CD4-positive, alpha-beta T cell (primary cell): Measurements from ENCODE around the gene CDKN1A. TPM values are rescaled to one million over a fixed set of nuclear protein-coding genes. Genes with fewer than 3 reads are reported as not detected.

Experiments
- ATAC-seq: fragments of 200-7000 bp; cut with Tn5 transposase; one replicate; pipeline ENCODE4 v1.10.0; 2022; ENCODE audit warnings: mild to moderate bottlenecking; ENCODE audit not compliant: poor library complexity
- CTCF ChIA-PET: fragments of 350-600 bp; sonication (Branson Sonifier 250); formaldehyde crosslinking; loops from one replicate; lab custom pipeline; 2021; ENCODE audit warnings: antibody characterized with exemption, inconsistent platforms; lab: Charles Lee
- POLR2A ChIA-PET: fragments of 350-600 bp; sonication (Branson Sonifier 250); formaldehyde crosslinking; loops from one replicate; lab custom pipeline; 2021; ENCODE audit warnings: antibody characterized with exemption, inconsistent platforms; lab: Charles Lee
- DNase-seq, 14 experiments: peaks; one replicate each; pipeline ENCODE4 v3.0.0-alpha.2; 2013 to 2020; ENCODE audit warnings: mixed read lengths in 2 of 14
- H3K27ac ChIP-seq, 2 donors: one replicate each; pipeline versions ENCODE4 v1.5.1 to v1.7.0; 2013; ENCODE audit warnings: low read length in 2 of 2, low read depth in 1 of 2, mild to moderate bottlenecking in 1 of 2
- H3K27me3 ChIP-seq, 2 experiments: 1 replicate in 1 of 2; 2 replicates in 1 of 2; pipeline versions ENCODE4 v1.6.1 to v1.7.0; 2013; ENCODE audit warnings: low read length in 2 of 2, control low read depth in 1 of 2, mild to moderate bottlenecking in 1 of 2, moderate library complexity in 1 of 2; ENCODE audit not compliant: insufficient read depth in 2 of 2, control insufficient read depth in 1 of 2
- H3K36me3 ChIP-seq: one replicate; pipeline ENCODE4 v1.6.1; 2013; ENCODE audit warnings: low read length, control low read depth; ENCODE audit not compliant: insufficient read depth
- H3K4me1 ChIP-seq: one replicate; pipeline ENCODE4 v1.6.1; 2013; ENCODE audit warnings: low read length, control low read depth; ENCODE audit not compliant: insufficient read depth
- H3K4me3 ChIP-seq: one replicate; pipeline ENCODE4 v1.5.1; 2013; ENCODE audit warnings: mild to moderate bottlenecking, low read length, moderate library complexity
- H3K9me3 ChIP-seq, 2 experiments: 1 replicate in 1 of 2; 2 replicates in 1 of 2; pipeline versions ENCODE4 v1.6.1 to v1.7.0; 2013; ENCODE audit warnings: low read length in 2 of 2, mild to moderate bottlenecking in 2 of 2, control low read depth in 1 of 2, moderate library complexity in 1 of 2; ENCODE audit not compliant: control insufficient read depth in 1 of 2, insufficient read depth in 1 of 2
- H3K27ac Mint-ChIP-seq: one replicate; pipeline ENCODE4 v1.8.0; 2020; ENCODE audit warnings: mixed read lengths
- H3K27me3 Mint-ChIP-seq: one replicate; pipeline ENCODE4 v1.8.0; 2021; ENCODE audit warnings: mixed read lengths
- H3K36me3 Mint-ChIP-seq: one replicate; pipeline ENCODE4 v1.8.0; 2021; ENCODE audit warnings: low read depth, mixed read lengths
- H3K4me1 Mint-ChIP-seq: one replicate; pipeline ENCODE4 v1.8.0; 2021; ENCODE audit warnings: low read depth, mixed read lengths
- H3K4me3 Mint-ChIP-seq: one replicate; pipeline ENCODE4 v1.8.0; 2020; ENCODE audit warnings: mild to moderate bottlenecking, mixed read lengths
- H3K9me3 Mint-ChIP-seq: one replicate; pipeline ENCODE4 v1.8.0; 2020; ENCODE audit warnings: mixed read lengths
- CTCF ChIP-seq: fragments of 200-600 bp; IDR thresholded peaks from one replicate; pipeline ENCODE4 v1.8.0; 2022; ENCODE audit warnings: antibody characterized with exemption, mild to moderate bottlenecking
- intact Hi-C, 2 experiments: fragments of 100-400 bp; cut with DNase I in 1 of 2; cut with micrococcal nuclease in 1 of 2; formaldehyde crosslinking; loops; one replicate each; pipeline versions ENCODE4 v1.15.1 to v1.9.0; 2023 to 2025; cut with DNase I, micrococcal nuclease
- total RNA-seq, 174 experiments: library from RNA in 2 of 174; stranded (reverse) in 2 of 174; gene quantifications; one replicate each; pipeline ENCODE4 v1.2.3 and lab custom pipeline; 2021 to 2026

The CDKN1A gene
- total RNA-seq, 2 experiments from 2014 or later, result 98.3 to 98.6 TPM

GRCh38 chr6:36716476-36717093 lies 38.1 kb downstream of the CDKN1A start:
- no peaks in the 10 kb centered on the region for H3K36me3 Mint-ChIP-seq
- no peak overlapping the region for H3K4me3 Mint-ChIP-seq
- ChIA-PET POLR2A (no interaction called here), CTCF (no interaction called here)
- Histone ChIP-seq H3K4me1 (no peaks in the 10 kb centered on the region), H3K36me3 (no peaks in the 10 kb centered on the region), H3K27me3 (no peaks in the 10 kb centered on the region), H3K9me3 (no peaks in the 10 kb centered on the region), H3K27ac (no peak overlapping the region), H3K4me3 (no peak overlapping the region)
- H3K4me1 Mint-ChIP-seq, result no peaks in the 10 kb centered on the region
- no peaks in the 10 kb centered on the region for H3K9me3 Mint-ChIP-seq
- no peak for TF ChIP-seq CTCF
- no peaks in the 10 kb centered on the region for H3K27me3 Mint-ChIP-seq
- no peak for ATAC-seq
- no peak for DNase-seq
- intact Hi-C loops, result no loop called here
- no peak overlapping the region for H3K27ac Mint-ChIP-seq

- ChIA-PET POLR2A (no interaction called here), CTCF (no interaction called here)
- TF ChIP-seq CTCF, result no peak
- intact Hi-C loops, result no loop called here
- H3K4me1 Mint-ChIP-seq, result no peaks in the 10 kb centered on the region
- no peak for ATAC-seq
- Histone ChIP-seq H3K27me3 (no peaks in the 10 kb centered on the region), H3K4me1 (no peaks in the 10 kb centered on the region), H3K9me3 (no peaks in the 10 kb centered on the region), H3K4me3 (no peak overlapping the region), H3K27ac (no peak overlapping the region), H3K36me3 (no peaks in the 10 kb centered on the region)
- no peaks in the 10 kb centered on the region for H3K36me3 Mint-ChIP-seq
- no peak overlapping the region for H3K4me3 Mint-ChIP-seq
- H3K9me3 Mint-ChIP-seq, result no peaks in the 10 kb centered on the region
- H3K27me3 Mint-ChIP-seq, result no peaks in the 10 kb centered on the region
- DNase-seq, result no peak
- H3K27ac Mint-ChIP-seq, result no peak overlapping the region
These were observed 38.8 kb downstream of the CDKN1A start for GRCh38 chr6:36717231-36717825.

GRCh38 chr6:36717871-36718540 lies 39.5 kb downstream of the CDKN1A start:
- H3K27me3 Mint-ChIP-seq, result no peaks in the 10 kb centered on the region
- no peaks in the 10 kb centered on the region for H3K36me3 Mint-ChIP-seq
- no peak overlapping the region for H3K27ac Mint-ChIP-seq
- ChIA-PET POLR2A (no interaction called here), CTCF (no interaction called here)
- H3K4me1 Mint-ChIP-seq, result no peaks in the 10 kb centered on the region
- Histone ChIP-seq H3K4me1 (no peaks in the 10 kb centered on the region), H3K27me3 (no peaks in the 10 kb centered on the region), H3K9me3 (no peaks in the 10 kb centered on the region), H3K27ac (no peak overlapping the region), H3K36me3 (no peaks in the 10 kb centered on the region), H3K4me3 (no peak overlapping the region)
- intact Hi-C loops, result no loop called here
- no peak for DNase-seq
- TF ChIP-seq CTCF, result no peak
- no peaks in the 10 kb centered on the region for H3K9me3 Mint-ChIP-seq
- no peak overlapping the region for H3K4me3 Mint-ChIP-seq
- ATAC-seq, result no peak
